Panc1 (cell line): ENCODE measurements around the gene OVAAL. TPM values are rescaled to one million over a fixed set of nuclear protein-coding genes. Genes with fewer than 3 reads are reported as not detected.

Experiments used
- ATAC-seq: fragments of 200-7000 bp; cut with Tn5 transposase; 2 replicates; pipeline ENCODE4 v1.9.1; 2020; ENCODE audit warnings: mild to moderate bottlenecking, moderate library complexity
- BruUV-seq: library from RNA; stranded (reverse); fragments of 400-500 nt; replicated peaks from 2 replicates; lab custom pipeline; 2021; lab: Mats Ljungman, UMichigan
- CTCF ChIA-PET: fragments of 300-600 bp; sonication (Branson Sonifier 250); formaldehyde crosslinking; loops from one replicate; lab custom pipeline; 2022; ENCODE audit warnings: antibody characterized with exemption; lab: Charles Lee
- POLR2A ChIA-PET: fragments of 300-600 bp; sonication (Branson Sonifier 250); formaldehyde crosslinking; loops from one replicate; lab custom pipeline; 2022; ENCODE audit warnings: antibody characterized with exemption; lab: Charles Lee
- DNase-seq: peaks from one replicate; pipeline ENCODE4 v3.0.0-alpha.2; 2010; ENCODE audit warnings: low read depth, low spot score
- H3K27ac ChIP-seq: 2 replicates; pipeline ENCODE4 v1.5.1; 2011; ENCODE audit warnings: mild to moderate bottlenecking, low read length, inconsistent platforms
- H3K27me3 ChIP-seq: fragments of 200-500 bp; sonication (Bioruptor generic); 2 replicates; pipeline ENCODE4 v1.6.0; 2014; ENCODE audit warnings: low read length, inconsistent platforms; ENCODE audit not compliant: control insufficient read depth, insufficient read depth
- H3K36me3 ChIP-seq: fragments of 200-500 bp; sonication (Bioruptor generic); 2 replicates; pipeline ENCODE4 v1.5.1; 2014; ENCODE audit warnings: inconsistent platforms, mild to moderate bottlenecking, low read length, moderate library complexity; ENCODE audit not compliant: control insufficient read depth, insufficient read depth
- H3K4me1 ChIP-seq: 2 replicates; pipeline ENCODE4 v1.5.1; 2011; ENCODE audit warnings: inconsistent platforms, mild to moderate bottlenecking, low read length, moderate library complexity; ENCODE audit not compliant: control insufficient read depth, insufficient read depth
- H3K4me3 ChIP-seq, 2 experiments: 2 replicates each; pipeline ENCODE4 v1.5.1; 2011 to 2012; ENCODE audit warnings: low read depth in 2 of 2, low read length in 2 of 2, mild to moderate bottlenecking in 2 of 2, inconsistent platforms in 1 of 2, moderate library complexity in 1 of 2
- H3K9me3 ChIP-seq: fragments of 200-500 bp; sonication (Bioruptor generic); 2 replicates; pipeline ENCODE4 v1.5.1; 2014; ENCODE audit warnings: low read depth, mild to moderate bottlenecking, inconsistent platforms, low read length, moderate library complexity; ENCODE audit not compliant: control insufficient read depth, insufficient read depth
- POLR2AphosphoS5 ChIP-seq: IDR thresholded peaks from 2 replicates; pipeline ENCODE4 v1.6.1; 2012; ENCODE audit warnings: mild to moderate bottlenecking, low read depth, low read length, moderate library complexity
- REST ChIP-seq, 2 experiments: IDR thresholded peaks; 2 replicates each; pipeline ENCODE4 v1.6.1; 2011 to 2012; ENCODE audit warnings: low read depth in 2 of 2, control low read depth in 1 of 2, low read length in 1 of 2, mild to moderate bottlenecking in 1 of 2, moderate library complexity in 1 of 2; ENCODE audit not compliant: insufficient read depth in 1 of 2
- SIN3A ChIP-seq: IDR thresholded peaks from 2 replicates; pipeline ENCODE4 v1.6.1; 2012; ENCODE audit warnings: low read depth, mild to moderate bottlenecking, low read length, moderate library complexity, borderline replicate concordance; ENCODE audit not compliant: insufficient read depth
- TCF7L2 ChIP-seq: IDR thresholded peaks from 2 replicates; pipeline ENCODE4 v1.6.1; 2011; ENCODE audit warnings: mild to moderate bottlenecking, low read depth, low read length, inconsistent platforms
- in situ Hi-C: cut with HindIII; loops from 2 replicates; pipeline ENCODE4 v1.10.0; 2016; ENCODE audit warnings: low sequenced_read_pairs, low pct_unique_long_range_greater_than_20kb
- intact Hi-C: fragments of 100-400 bp; cut with micrococcal nuclease; formaldehyde crosslinking; loops from one replicate; pipeline ENCODE4 v1.10.0; 2022; ENCODE audit not compliant: unreplicated experiment
- total RNA-seq: library from RNA; stranded (reverse); gene quantifications from one replicate; pipeline ENCODE4 v1.2.1, GENCODE V29; 2021; ENCODE audit not compliant: unreplicated experiment
- TF ChIP-seq, protein P1 (sequence below): fragments of 450-650 bp; IDR thresholded peaks from 2 replicates; pipeline ENCODE4 v1.5.1; 2017; ENCODE audit warnings: mild to moderate bottlenecking

OVAAL gene
- total RNA-seq, 1 experiment from 2014 or later, result not detected

- DNase-seq (no peak), ATAC-seq (no peak)
- ChIA-PET POLR2A (no interaction called here), CTCF (no interaction called here)
- TF ChIP-seq TCF7L2 (no peak), SIN3A (no peak), POLR2AphosphoS5 (no peak), REST (IDR thresholded peaks at IDR 0.05; ENCODE audit: insufficient read depth in 1 of 2, low read depth in 2 of 2, low read length in 1 of 2) (no peak)
- TF ChIP-seq, protein P1, sequence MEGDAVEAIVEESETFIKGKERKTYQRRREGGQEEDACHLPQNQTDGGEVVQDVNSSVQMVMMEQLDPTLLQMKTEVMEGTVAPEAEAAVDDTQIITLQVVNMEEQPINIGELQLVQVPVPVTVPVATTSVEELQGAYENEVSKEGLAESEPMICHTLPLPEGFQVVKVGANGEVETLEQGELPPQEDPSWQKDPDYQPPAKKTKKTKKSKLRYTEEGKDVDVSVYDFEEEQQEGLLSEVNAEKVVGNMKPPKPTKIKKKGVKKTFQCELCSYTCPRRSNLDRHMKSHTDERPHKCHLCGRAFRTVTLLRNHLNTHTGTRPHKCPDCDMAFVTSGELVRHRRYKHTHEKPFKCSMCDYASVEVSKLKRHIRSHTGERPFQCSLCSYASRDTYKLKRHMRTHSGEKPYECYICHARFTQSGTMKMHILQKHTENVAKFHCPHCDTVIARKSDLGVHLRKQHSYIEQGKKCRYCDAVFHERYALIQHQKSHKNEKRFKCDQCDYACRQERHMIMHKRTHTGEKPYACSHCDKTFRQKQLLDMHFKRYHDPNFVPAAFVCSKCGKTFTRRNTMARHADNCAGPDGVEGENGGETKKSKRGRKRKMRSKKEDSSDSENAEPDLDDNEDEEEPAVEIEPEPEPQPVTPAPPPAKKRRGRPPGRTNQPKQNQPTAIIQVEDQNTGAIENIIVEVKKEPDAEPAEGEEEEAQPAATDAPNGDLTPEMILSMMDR, result no peak
- H3K9me3 ChIP-seq, result no peaks in the 10 kb centered on the region
- BruUV-seq, result no TSS peak
- H3K4me3 ChIP-seq, result no peak overlapping the region
- H3K4me1 ChIP-seq, result no peaks in the 10 kb centered on the region; the same call in 1 of the 2 replicates
- H3K36me3 ChIP-seq, result no peaks in the 10 kb centered on the region
- H3K27me3 ChIP-seq, result no peaks in the 10 kb centered on the region
- in situ Hi-C loops, result no loop called here
- no peak overlapping the region for H3K27ac ChIP-seq
- intact Hi-C loops, result no loop called here
These were observed 37.1 kb upstream of the OVAAL start for GRCh38 chr1:180521474-180522212.

DNA sequence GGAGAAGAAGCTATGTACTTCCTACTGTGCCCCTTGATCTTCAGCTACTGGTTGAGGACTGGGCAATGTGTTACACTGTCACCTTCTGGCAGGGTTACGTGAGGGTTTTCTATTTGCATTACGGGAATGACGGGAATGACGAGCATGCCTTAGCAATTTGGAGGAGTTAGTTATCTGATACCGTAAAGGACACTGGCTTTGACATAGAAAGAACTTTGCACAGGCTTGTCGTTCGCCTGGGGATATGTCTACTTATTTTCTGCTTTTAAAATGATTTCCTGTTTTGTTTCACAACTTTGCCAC, 36.6 kb upstream of the OVAAL start:
- Histone ChIP-seq H3K27ac (no peak overlapping the region), H3K4me1 (no peaks in the 10 kb centered on the region; the same call in 1 of the 2 replicates), H3K27me3 (no peaks in the 10 kb centered on the region), H3K4me3 (no peak overlapping the region), H3K36me3 (no peaks in the 10 kb centered on the region), H3K9me3 (no peaks in the 10 kb centered on the region)
- TF ChIP-seq REST (IDR thresholded peaks at IDR 0.05; ENCODE audit: insufficient read depth in 1 of 2, low read depth in 2 of 2, low read length in 1 of 2), result no peak
- TF ChIP-seq POLR2AphosphoS5, result no peak
- no peak for TF ChIP-seq TCF7L2
- TF ChIP-seq SIN3A, result no peak
- TF ChIP-seq, protein P1, result no peak
- ATAC-seq (no peak), DNase-seq (no peak)
- ChIA-PET CTCF (no interaction called here), POLR2A (no interaction called here)
- in situ Hi-C loops, result no loop called here
- no TSS peak for BruUV-seq
- intact Hi-C loops, result no loop called here
